NCI-H1436 (cell line): ENCODE data around the gene SLC4A5.
A peak's percentile ranks its signal among the peaks of the same experiment; 100 is the strongest.
"Not testable (repeated sequence)": the region's sequence is repeated elsewhere in the genome, so short reads cannot be mapped to it uniquely, and the experiment has no call there.

ENCODE experiments used
- DNase-seq: peaks from one replicate; lab custom pipeline; 2025; lab: John Stamatoyannopoulos, UW

Gene SLC4A5

GRCh38 chr2:74198461-74199274 lies 144.5 kb downstream of the SLC4A5 start, which contains the start of gene MTHFD2:
Gene MTHFD2 (plus strand): TSS chr2:74198615. CDS start chr2:74198642, 27 bp downstream.
- peak; percentile 97 for DNase-seq

DNA sequence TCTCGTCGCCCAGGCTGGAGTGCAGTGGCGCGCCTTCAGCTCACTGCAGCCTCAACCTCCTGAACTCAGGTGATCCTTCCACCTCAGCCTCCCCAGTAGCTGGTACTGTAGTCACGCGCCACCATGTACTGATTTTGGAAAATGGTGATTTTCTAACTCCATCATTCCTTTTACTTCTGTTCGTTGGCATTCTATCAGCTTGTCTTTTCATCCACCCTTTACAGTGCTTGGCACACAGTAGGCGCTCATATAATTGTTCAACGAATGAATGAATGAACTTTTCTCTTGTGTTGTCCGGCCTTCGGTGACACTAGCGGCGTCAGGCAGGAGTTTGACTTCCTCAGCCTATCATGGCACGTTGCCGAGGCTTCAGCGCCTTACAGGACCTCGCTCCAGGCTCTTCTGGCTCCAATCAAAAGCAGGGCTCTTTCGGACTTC lies 145.2 kb downstream of the SLC4A5 start:
- no peak for DNase-seq

DNA sequence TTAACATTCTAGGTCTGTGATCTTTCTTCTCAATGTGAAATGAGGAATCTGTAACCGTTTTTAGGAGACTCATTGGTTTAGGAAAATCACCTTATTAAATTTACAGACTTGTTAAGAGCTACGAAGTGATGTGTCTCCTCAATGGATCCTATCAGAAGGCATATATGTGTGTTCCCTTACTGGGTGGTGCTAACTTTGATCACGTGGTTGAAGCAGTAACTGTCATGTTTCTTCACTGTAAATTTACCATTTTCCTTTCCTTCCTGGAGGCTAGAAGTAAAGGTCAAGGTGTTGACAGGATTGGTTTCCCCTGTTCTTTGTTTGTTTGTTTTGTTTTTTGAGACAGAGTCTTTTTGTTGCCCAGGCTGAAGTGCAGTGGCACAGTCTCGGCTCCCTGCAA lies 146.2 kb downstream of the SLC4A5 start:
- DNase-seq: no peak

DNA sequence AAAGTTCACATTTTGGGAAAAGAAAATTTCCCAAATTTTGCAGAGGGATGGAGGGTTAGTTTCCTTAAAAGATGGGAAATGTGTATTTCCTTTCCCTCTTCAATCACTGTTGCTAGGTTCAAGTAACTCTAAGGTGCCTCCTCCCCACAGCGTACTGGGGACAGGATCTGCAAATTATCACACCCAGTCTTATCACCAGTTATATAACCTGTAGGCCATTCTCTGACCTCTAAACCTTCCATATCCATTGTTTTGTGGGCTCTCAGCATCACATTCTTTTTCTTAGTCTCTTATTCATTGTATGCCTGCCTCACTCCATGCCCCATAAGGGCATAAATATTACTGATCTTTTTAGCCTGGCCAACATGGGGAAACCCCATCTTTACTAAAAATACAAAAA lies 148.4 kb downstream of the SLC4A5 start:
- DNase-seq: no peak

DNA sequence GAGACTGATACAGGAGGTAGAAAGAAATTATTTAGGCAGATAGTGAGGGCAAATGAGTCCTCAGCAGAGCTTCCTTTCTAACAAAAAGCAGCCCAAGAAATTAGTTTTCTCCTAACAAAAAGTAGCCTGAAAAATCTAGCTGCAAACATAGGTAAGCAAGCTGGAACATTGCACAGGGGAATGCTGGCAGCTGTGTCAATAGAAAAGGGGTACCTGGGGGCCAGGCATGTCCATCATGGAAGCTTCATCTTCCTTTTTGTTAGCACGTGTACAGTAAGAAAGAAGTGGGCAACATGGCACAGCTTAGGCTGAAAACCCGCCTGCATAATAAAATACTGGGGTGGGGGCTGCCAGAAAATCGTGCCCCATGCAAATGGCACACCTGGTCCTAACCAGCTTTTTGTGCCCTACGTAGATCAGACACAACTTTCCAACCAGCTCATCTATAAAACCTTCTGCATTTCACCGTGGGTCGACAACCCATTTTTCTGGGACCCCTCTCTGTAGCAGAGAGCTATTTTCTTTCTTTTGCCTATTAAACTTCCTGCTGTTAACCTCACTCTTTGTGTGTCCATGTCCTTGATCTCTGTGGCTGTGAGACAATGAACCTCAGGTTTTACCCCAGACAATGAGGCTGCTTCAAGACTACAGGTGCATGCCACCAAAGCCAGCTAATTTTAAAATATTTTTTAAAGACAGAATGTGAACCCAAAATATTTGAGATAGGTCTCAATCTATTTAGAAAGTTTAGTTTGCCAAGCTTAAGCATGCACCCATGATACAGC lies 151.4 kb downstream of the SLC4A5 start:
- no peak for DNase-seq

DNA sequence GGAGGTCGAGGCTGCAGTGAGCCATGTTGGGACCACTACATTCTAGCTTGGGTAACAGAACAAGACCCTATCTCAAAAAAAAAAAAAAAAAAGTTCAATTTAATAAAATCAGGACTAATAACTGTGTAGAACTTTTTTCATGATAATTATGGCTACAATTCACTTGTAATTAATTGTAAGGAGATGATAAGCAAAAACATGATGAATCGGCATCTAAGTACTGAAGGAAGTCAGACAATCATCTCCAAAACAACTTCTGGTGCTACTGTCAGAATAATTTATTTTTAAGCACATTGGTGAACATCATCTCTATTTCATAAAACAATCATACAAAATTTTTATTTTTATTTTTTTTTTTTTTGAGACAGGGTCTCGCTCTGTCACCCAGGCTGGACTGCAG lies 154.5 kb downstream of the SLC4A5 start:
- no peak for DNase-seq

DNA sequence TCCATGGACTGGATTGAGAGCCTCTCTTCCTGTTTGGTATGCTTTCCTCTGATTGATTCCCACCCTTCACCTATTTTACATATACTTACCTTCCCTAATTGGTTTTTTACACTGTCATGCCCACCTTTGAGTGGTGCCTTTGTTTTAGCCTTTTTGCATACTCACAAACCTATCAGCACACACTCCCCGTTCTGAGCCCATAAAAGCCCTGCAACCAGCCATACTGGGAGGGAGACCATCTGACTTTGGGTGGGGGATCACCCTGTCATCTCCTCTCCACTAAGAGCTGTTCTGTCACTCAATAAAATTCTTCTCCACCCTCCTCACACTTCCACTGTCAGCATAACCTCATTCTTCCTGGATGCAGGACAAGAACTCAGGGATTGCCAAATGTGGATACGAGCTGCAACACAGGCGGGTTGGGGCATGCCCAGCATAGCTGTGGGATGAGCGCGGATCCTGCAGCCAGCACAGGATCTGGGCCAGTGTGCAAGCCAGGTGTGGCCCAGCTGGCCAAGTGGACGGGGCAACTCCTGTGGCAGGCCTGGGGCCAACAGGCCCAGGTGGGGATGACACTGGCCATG lies 155.1 kb downstream of the SLC4A5 start:
- DNase-seq: no peak

- not testable (repeated sequence) for DNase-seq
Measured at GRCh38 chr2:74186706-74187105, 156.5 kb downstream of the SLC4A5 start.

DNA sequence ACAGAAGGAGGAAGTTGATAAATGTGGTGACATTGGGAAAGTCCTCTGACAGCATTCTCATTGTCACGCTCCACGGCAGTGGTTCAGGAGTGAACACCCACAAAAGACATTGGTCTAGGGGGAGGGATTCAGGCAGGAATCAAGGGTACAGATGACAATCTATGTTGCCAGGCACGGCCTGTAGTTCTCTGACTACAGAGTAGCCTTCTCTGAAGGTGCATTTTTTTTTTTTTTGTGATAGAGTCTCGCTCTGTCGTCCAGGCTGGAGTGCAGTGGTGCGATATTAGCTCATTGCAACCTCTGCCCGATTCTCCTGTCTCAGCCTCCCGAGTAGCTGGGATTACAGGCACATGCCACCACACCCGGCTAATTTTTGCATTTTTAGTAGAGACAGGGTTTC lies 157.2 kb downstream of the SLC4A5 start:
- DNase-seq: no peak

- DNase-seq: no peak
Measured at GRCh38 chr2:74183878-74184277, 159.3 kb downstream of the SLC4A5 start.

- DNase-seq: no peak
Measured at GRCh38 chr2:74181739-74182138, 161.5 kb downstream of the SLC4A5 start.

DNA sequence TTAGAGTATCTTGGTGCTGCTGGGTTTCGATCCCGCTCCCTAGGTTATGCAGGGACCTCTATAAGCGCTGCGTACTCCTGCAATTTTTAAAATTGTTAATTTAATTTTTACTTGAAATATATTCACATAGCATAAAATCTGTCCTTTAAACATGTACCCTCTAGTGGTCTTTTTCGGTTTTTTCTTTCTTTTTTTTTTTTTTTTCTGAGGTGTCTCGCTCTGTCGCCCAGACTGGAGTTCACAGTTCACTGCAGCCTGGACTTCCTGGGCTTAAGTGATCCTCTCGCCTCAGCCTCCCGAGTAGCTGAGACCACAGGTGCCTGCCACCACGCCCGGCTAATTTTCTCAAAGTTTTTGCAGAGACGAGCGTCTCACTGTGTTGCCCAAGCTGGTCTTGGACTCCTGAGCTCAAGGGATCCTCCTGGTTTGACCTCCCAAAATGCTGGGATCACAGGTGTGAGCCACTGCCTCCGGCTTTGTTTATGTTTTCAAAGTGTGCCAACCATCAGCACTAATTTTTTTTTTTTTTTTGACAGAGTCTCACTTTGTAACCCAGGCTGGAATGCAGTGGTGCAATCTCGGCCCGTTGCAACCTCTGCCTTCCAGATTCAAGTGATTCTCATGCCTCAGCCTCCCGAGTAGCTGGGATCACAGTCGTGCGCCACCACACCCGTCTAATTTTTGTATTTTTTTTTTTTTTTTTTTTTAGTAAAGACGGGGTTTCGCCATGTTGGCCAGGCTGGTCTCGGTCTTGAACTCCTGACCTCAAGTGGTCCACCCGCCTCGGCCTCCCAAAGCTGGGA lies 164.0 kb downstream of the SLC4A5 start:
- DNase-seq: no peak

DNA sequence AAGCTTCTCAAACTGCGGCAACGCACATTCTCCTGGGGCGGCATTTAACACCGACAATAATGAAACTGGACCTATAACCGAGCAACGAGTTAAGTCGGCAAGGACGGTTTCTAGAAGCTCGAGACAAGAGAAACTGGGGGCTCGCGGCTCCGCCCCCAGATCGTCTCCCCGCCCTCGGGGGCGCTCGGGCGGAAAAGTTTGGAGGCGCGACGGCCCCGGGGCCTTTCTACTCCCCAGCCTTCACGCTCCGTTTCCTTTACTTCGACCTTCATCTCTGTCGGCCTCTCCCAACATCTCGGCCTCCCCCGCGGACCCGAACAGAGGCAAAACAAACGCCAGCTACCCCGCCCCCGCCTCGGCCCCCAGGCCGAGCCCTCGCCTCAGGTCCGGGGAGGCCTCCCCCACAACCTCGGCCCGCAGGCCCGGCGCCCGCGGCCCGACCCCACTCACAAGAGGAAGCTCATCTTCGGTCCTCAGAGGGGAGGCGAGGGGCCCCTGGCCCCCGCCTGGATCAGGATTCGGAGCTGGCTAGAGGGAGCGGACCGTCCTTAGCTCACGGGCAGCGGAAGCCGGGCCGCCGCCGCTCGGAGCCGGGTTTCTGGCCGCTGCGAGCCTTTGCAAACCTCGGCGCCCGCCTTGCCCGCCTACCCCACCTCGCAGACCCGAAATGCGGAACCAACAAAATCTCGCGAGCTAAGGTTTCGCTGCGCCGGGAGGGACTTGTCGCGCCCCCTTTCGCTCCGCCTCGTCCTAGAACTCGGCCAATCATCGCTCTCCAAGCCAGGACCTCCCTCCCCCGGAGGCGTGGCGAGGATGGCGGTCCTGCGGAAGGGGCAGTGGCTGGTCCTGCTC lies 164.8 kb downstream of the SLC4A5 start, which contains the start of gene MOB1A:
TSS of gene MOB1A (minus strand) at position 669 of the 852 bp plus-strand sequence. CDS start at position 464, 205 bp downstream.
- peak; percentile 98 for DNase-seq

- no peak for DNase-seq
Measured at GRCh38 chr2:74177696-74178095, 165.5 kb downstream of the SLC4A5 start.

GRCh38 chr2:74174909-74175308 lies 168.3 kb downstream of the SLC4A5 start:
- no peak for DNase-seq

DNA sequence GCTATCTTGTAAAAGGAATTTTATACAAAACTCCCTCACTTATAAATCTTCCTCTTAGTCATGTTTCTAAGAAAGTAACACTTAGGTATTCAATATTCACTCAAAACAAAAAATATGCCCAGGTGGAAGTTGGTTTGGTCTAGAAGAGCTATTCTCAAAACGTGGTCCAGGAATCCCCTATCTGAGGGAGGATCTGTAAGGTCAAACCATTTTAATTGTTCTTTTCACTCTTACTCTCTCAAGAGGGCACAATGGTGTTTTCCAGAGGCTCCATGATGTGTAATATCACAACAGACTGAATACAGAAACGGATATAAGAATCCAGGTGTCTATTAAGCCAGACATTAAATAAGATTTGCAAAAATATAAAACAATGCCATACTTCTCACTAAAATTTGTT lies 174.5 kb downstream of the SLC4A5 start:
- DNase-seq: no peak
